Epithelial cell of proximal tubule (primary cell): ENCODE measurements around the gene LRRK1. TPM values are rescaled to one million over a fixed set of nuclear protein-coding genes. Genes with fewer than 3 reads are reported as not detected.

Experiments
- DNase-seq: peaks from one replicate; pipeline ENCODE4 v3.0.0-alpha.2; 2011; ENCODE audit warnings: low read depth
- H3K4me3 ChIP-seq: 2 replicates; pipeline ENCODE4 v1.5.1; 2011; ENCODE audit warnings: low read depth, mild to moderate bottlenecking, low read length
- CTCF ChIP-seq: conservative IDR thresholded peaks from 2 replicates; pipeline ENCODE4 v1.5.1; 2012; ENCODE audit warnings: low read depth, mild to moderate bottlenecking, low read length
- total RNA-seq: library from RNA; depleted of rRNA; stranded (reverse); fragments of >200 nt; gene quantifications from 2 replicates; pipeline ENCODE4 v1.2.3, GENCODE V29; 2015

Gene LRRK1
- total RNA-seq, 1 donor from 2014 or later: 8.1 TPM

DNA sequence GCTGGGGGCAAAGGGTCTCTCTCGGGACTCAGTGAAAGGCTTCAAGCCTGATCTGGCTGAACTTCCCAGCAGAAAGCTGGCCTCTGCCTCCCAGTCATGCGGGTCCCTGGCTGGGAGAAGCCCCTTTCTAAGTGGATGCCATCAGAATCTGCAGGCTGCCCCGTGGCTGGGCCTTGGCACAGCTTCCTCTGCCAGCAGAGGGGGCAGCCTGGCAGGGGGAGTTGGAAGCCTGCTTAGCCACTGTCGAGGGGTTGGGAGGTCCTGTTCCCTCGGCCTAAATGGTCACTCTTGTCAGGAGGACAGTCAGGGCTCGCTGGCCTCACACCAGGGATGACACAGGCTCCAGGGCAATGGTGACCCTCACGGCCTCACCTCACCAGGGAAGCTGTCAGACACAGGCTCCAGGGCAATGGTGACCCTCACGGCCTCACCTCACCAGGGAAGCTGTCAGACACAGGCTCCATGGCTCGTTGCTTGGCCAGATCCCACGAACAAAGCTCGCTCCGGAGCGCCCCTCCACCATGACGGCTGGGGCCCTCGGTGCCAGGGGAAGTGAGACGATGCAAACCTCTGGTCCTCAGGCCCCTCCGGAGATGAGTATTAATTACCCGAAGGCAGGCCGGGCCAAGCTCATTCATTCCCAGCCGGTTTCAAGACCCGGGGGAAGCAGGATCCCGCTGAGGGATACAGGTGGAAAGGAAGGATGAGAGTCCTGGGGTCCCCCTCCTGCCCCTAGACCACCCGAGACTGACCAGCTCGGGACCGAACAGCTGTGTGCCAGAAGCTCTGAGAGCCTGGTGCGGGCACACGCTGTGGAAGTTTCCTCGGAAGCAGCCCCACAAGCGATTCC lies 181.7 kb downstream of the LRRK1 start:
- DNase-seq: no peak
- no peak overlapping the region for H3K4me3 ChIP-seq
- TF ChIP-seq CTCF: no peak

DNA sequence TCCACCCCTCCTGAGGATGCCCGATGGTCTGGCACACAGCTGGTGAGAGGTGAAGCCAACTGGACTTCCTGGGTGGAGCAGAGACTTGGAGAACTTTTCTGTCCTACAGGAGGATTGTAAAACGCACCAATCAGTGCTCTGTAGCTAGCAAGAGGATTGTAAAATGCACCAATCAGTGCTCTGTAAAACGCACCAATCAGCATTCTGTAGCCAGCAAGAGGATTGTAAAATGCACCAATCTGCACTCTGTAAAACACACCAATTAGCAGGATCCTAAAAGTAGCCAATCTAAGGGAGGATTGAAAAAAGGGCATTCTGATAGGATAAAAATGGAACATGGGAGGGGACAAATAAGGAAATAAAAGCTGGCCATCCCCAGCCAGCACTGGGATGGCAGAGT lies 182.5 kb downstream of the LRRK1 start:
- H3K4me3 ChIP-seq: no peak overlapping the region
- TF ChIP-seq CTCF: no peak

DNA sequence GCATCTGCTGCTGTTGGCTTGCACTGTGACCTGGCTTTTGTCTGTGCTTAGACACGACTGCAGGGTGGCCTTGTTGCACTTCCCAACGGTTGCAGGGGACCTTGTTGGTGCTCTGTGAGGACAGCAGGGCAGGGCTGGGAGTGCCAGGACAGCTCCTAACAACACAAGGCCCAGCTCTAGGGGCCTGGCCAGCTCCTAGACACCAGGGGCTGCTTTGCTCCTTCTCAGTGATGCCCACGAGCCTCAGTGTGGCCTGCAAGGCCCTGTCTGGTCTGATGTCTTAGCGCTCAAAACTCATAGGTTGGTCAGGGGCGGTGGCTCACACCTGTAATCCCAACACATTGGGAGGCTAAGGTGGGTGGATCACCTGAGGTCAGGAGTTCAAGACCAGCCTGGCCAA lies 183.6 kb downstream of the LRRK1 start:
- no peak overlapping the region for H3K4me3 ChIP-seq
- no peak for DNase-seq
- TF ChIP-seq CTCF: no peak

More for the DNA sequence above, 182.5 kb downstream of the LRRK1 start:
- DNase-seq: no peak

GRCh38 chr15:101103598-101103997 lies 184.4 kb downstream of the LRRK1 start:
- no peak for TF ChIP-seq CTCF
- no peak for DNase-seq

DNA sequence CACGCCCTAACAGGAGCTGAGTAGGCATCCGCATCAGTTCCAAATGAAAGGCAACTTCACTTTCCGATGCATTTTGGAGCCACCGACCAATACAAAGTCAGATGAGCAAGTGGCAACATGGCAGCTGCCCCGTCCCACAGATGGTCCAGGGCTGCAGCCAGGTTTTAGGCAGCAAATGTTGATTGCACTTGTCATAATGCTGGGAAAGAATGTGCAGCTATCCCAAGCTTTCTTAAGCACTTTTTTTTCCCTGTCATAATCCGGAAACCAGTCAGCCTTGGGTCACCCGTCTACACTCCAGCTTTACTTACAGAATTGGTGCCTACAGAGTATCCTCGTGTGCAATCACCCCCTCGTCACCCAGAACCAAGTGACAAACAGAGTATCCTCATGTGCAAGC lies 185.0 kb downstream of the LRRK1 start:
- TF ChIP-seq CTCF: no peak
- no peak overlapping the region for H3K4me3 ChIP-seq
- no peak for DNase-seq

More at GRCh38 chr15:101103598-101103997, 184.4 kb downstream of the LRRK1 start:
- H3K4me3 ChIP-seq: no peak overlapping the region

- no peak overlapping the region for H3K4me3 ChIP-seq
- no peak for DNase-seq
- no peak for TF ChIP-seq CTCF
Observed at GRCh38 chr15:101105059-101105891, 186.1 kb downstream of the LRRK1 start.
